Spinal cord (tissue), 10 donors: ENCODE data around the gene THUMPD3. TPM values are rescaled to one million over a fixed set of nuclear protein-coding genes. Genes with fewer than 3 reads are reported as not detected.

ENCODE experiments used
- DNase-seq, 6 donors: peaks; one replicate each; pipeline versions ENCODE4 v3.0.0 to v3.0.0-alpha.2; 2013 to 2015; ENCODE audit warnings: low spot score in 6 of 6, low read depth in 4 of 6
- H3K27ac ChIP-seq: one replicate; pipeline ENCODE4 v1.5.1; 2013; ENCODE audit warnings: low read depth, low read length, control low read depth
- H3K27me3 ChIP-seq: one replicate; pipeline ENCODE4 v1.6.1; 2013; ENCODE audit warnings: low read length; ENCODE audit not compliant: control insufficient read depth, insufficient read depth
- H3K36me3 ChIP-seq: one replicate; pipeline ENCODE4 v1.6.1; 2013; ENCODE audit warnings: low read length; ENCODE audit not compliant: control insufficient read depth, insufficient read depth
- H3K4me1 ChIP-seq: one replicate; pipeline ENCODE4 v1.6.1; 2013; ENCODE audit warnings: low read length; ENCODE audit not compliant: control insufficient read depth, insufficient read depth
- H3K4me3 ChIP-seq: one replicate; pipeline ENCODE4 v1.5.1; 2013; ENCODE audit warnings: low read depth, low read length, control low read depth
- H3K9me3 ChIP-seq: one replicate; pipeline ENCODE4 v1.6.1; 2013; ENCODE audit warnings: low read length; ENCODE audit not compliant: control insufficient read depth, insufficient read depth
- WGBS: methylation state at CpG from one replicate; pipeline ENCODE4 v1.1.5; 2013; ENCODE audit warnings: missing lambda C conversion rate; ENCODE audit not compliant: insufficient coverage; 5-methylcytosine and 5-hydroxymethylcytosine counted together
- polyA plus RNA-seq, 2 donors: library from polyadenylated mRNA; unstranded; fragments of 120-200 nt; gene quantifications; one replicate each; pipeline ENCODE4 v1.2.1, GENCODE V29; 2013; ENCODE audit not compliant: insufficient read length in 2 of 2
- total RNA-seq, 2 donors: library from RNA; depleted of rRNA in 1 of 2; stranded (reverse); fragments of 120-200 nt in 1 of 2; fragments of >200 nt in 1 of 2; gene quantifications; one replicate each; pipeline versions ENCODE4 v1.2.3 to v1.2.4, GENCODE V29; 2013 to 2014
- donor health status: healthy.

Gene THUMPD3
- total and polyA plus RNA-seq, 4 donors: 48.1 to 50.1 (median 48.8) TPM

- Histone ChIP-seq H3K4me1 (peaks cover 3% of the 10 kb centered on the region), H3K9me3 (no peaks in the 10 kb centered on the region), H3K27ac (no peak overlapping the region), H3K36me3 (peaks cover 4% of the 10 kb centered on the region), H3K27me3 (no peaks in the 10 kb centered on the region), H3K4me3 (no peak overlapping the region)
- WGBS: no CpG with 5 or more reads among the region's 1 CpG
- DNase-seq: no peak
These were observed 48.4 kb downstream of the THUMPD3 start for GRCh38 chr3:9411302-9411701.

GRCh38 chr3:9412293-9412692, 49.4 kb downstream of the THUMPD3 start:
- Histone ChIP-seq H3K9me3 (no peaks in the 10 kb centered on the region), H3K36me3 (peaks cover 4% of the 10 kb centered on the region), H3K27ac (no peak overlapping the region), H3K4me1 (peaks cover 3% of the 10 kb centered on the region), H3K27me3 (no peaks in the 10 kb centered on the region), H3K4me3 (no peak overlapping the region)
- WGBS: no CpG with 5 or more reads among the region's 1 CpG
- no peak for DNase-seq

- no peak overlapping the region for H3K27ac ChIP-seq
- H3K4me3 ChIP-seq: no peak overlapping the region
- no peaks in the 10 kb centered on the region for H3K4me1 ChIP-seq
These were observed 52.0 kb downstream of the THUMPD3 start for GRCh38 chr3:9414826-9415225.

GRCh38 chr3:9415485-9416138, 52.8 kb downstream of the THUMPD3 start:
- 99% methylated on average over 4 of the region's 6 CpGs for WGBS
- H3K27ac ChIP-seq: no peak overlapping the region
- no peak for DNase-seq
- H3K4me3 ChIP-seq: no peak overlapping the region
- H3K27me3 ChIP-seq: no peaks in the 10 kb centered on the region
- no peaks in the 10 kb centered on the region for H3K4me1 ChIP-seq
- peaks cover 4% of the 10 kb centered on the region for H3K36me3 ChIP-seq
- no peaks in the 10 kb centered on the region for H3K9me3 ChIP-seq

More at GRCh38 chr3:9414826-9415225, 52.0 kb downstream of the THUMPD3 start:
- Histone ChIP-seq H3K27me3 (no peaks in the 10 kb centered on the region), H3K9me3 (no peaks in the 10 kb centered on the region), H3K36me3 (peaks cover 4% of the 10 kb centered on the region)
- DNase-seq: no peak

- DNase-seq: no peak
- Histone ChIP-seq H3K9me3 (no peaks in the 10 kb centered on the region), H3K27ac (no peak overlapping the region), H3K4me3 (no peak overlapping the region), H3K36me3 (peaks cover 4% of the 10 kb centered on the region), H3K27me3 (no peaks in the 10 kb centered on the region), H3K4me1 (no peaks in the 10 kb centered on the region)
- WGBS: no CpG with 5 or more reads among the region's 3 CpGs
These were observed 53.4 kb downstream of the THUMPD3 start for GRCh38 chr3:9416139-9416780.

- Histone ChIP-seq H3K27me3 (no peaks in the 10 kb centered on the region), H3K9me3 (no peaks in the 10 kb centered on the region), H3K4me3 (no peak overlapping the region), H3K27ac (no peak overlapping the region), H3K36me3 (peaks cover 6% of the 10 kb centered on the region), H3K4me1 (no peaks in the 10 kb centered on the region)
- no CpG with 5 or more reads among the region's 2 CpGs for WGBS
- no peak for DNase-seq
These were observed 58.1 kb downstream of the THUMPD3 start for GRCh38 chr3:9420850-9421549.

- 11% methylated on average over 3 of the region's 5 CpGs for WGBS
- peaks cover 19% of the 10 kb centered on the region for H3K36me3 ChIP-seq
- peak overlapping the region; percentile 10 for H3K4me3 ChIP-seq
- H3K27me3 ChIP-seq: no peaks in the 10 kb centered on the region
- peak overlapping the region; percentile 96 for H3K27ac ChIP-seq
- H3K4me1 ChIP-seq: no peaks in the 10 kb centered on the region
- H3K9me3 ChIP-seq: no peaks in the 10 kb centered on the region
- DNase-seq: peak; percentile 85 to 98 (median 88)
These were observed 60.0 kb downstream of the THUMPD3 start for GRCh38 chr3:9422712-9423424.

GRCh38 chr3:9428411-9428810, 65.6 kb downstream of the THUMPD3 start:
- H3K36me3 ChIP-seq: peaks cover 30% of the 10 kb centered on the region

GRCh38 chr3:9430733-9431132, 67.9 kb downstream of the THUMPD3 start:
- WGBS: 80% methylated on average over 1 of the region's 3 CpGs
- Histone ChIP-seq H3K27ac (no peak overlapping the region), H3K9me3 (no peaks in the 10 kb centered on the region), H3K27me3 (no peaks in the 10 kb centered on the region), H3K36me3 (peaks cover 46% of the 10 kb centered on the region), H3K4me3 (no peak overlapping the region), H3K4me1 (no peaks in the 10 kb centered on the region)
- no peak for DNase-seq

More at GRCh38 chr3:9428411-9428810, 65.6 kb downstream of the THUMPD3 start:
- H3K4me1 ChIP-seq: no peaks in the 10 kb centered on the region
- no peak for DNase-seq
- H3K9me3 ChIP-seq: no peaks in the 10 kb centered on the region
- no peak overlapping the region for H3K4me3 ChIP-seq
- H3K27ac ChIP-seq: no peak overlapping the region
- no peaks in the 10 kb centered on the region for H3K27me3 ChIP-seq
